ENCODE measurements around the gene SIN3A.
"Not testable (repeated sequence)": the region's sequence is repeated elsewhere in the genome, so short reads cannot be mapped to it uniquely, and the experiment has no call there.

SIN3A gene

DNA sequence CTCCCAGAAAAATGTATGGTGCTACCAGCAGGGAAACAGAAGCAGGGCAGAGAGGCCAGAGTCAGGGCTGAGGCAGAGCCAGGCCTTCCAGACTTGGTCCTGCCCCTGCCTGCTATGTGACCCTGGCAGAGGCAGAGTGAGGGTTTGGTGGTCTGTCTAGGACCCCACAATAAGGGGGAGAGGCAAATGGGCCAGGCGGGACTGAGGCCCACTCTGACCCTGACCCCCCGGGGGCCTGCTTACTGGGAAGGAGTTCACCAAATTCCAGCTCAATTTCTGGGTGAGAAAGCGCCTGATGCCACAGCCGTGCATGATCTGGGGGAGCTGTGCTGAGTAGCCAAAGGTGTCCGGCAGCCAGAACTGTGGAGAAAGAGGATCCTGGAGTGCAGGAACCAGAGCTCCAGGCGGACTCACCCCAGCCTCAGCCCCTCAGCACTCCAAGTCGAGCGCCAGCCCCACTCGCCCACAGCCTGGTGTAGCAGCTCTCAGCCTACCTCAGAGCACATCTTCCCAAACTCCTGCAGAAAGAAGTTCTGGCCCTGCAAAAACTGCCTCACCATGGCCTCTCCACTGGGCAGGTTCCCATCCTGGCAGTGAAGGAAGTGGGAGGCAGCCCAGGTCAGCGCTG is 90.0 kb downstream of the SIN3A start:
- in situ Hi-C loops (cut with MboI; ENCODE audit: low pct_unique_long_range_greater_than_20kb, low sequenced_read_pairs), result no loop called here
- DNase-seq, result no peak

DNA sequence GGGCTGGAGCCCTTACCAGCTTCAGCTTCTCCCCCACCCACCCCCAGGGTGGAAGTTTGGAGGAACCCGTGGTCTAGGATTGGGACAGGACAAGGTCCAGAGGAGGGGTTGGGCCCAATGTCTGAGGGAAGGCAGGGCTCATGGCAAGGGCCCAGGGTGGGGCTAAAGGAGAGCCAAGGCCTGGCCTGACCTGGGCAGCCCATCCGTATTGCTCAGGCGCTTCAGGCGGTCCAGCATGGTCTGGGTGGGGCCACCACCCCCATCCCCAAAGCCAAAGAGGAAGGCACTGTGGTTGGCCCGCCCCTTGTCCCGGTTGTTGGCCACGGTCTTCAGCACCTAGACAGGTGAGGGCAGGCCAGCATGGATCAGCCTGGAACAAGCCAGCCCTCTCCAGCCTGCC is 90.6 kb downstream of the SIN3A start:
- in situ Hi-C loops (cut with MboI; ENCODE audit: low pct_unique_long_range_greater_than_20kb, low sequenced_read_pairs), result no loop called here
- no peak for DNase-seq

DNA sequence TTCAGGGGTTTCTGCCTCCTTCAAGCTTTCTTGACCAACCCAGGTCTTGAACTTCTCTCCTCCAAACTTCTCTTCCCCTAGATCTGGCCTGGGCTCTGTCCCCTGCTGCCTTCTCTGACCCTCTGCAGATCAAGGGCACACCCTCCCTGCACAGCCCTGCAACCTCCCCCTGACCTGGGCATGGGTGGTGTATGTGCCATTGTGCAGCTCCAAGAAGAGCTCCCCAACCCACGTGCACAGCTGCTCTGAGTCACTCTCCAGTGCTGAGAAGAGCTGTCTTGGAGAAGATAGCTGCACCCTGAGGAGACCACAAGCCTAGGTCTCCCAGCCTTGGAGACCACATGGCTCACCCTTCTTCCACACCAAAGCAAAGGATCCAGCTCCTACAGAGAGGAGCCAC is 91.1 kb downstream of the SIN3A start:
- DNase-seq, result no peak
- in situ Hi-C loops (cut with MboI; ENCODE audit: low pct_unique_long_range_greater_than_20kb, low sequenced_read_pairs), result no loop called here

DNA sequence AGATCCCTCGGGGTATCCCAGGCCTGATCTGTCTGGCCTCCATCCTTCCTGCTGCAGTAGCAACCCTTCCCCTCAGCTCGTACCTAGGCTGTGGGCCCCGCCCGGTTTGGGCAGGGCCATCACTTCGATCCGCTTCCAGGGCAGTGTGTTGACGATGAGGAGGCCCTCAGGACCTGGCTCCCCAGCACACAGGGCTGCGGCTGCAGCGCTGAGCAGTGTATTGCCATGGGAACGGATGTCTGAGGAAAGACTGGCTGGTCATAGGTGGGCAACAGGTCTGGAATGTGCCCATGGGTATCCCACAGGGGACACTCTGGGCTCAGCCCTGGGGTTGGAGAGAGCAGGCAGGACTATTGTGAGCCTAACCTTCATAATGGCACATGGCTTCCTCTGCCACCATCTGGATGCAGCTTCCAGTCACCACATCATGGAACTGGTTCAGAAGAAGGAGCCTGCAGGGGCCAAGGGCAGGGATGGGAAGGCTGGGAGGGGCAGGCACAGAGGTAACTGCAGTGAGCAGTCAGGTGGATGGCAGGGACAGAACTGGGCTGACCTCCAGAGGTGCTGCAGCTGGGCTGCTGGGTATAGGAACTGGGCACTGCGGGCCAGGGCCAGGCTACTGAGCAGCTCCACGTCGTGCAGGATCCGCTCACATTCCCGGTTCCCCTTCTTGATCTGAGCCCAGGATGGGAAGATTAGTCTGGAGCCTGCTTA is 91.8 kb downstream of the SIN3A start:
- no peak for DNase-seq
- in situ Hi-C loops (cut with MboI; ENCODE audit: low pct_unique_long_range_greater_than_20kb, low sequenced_read_pairs), result no loop called here

DNA sequence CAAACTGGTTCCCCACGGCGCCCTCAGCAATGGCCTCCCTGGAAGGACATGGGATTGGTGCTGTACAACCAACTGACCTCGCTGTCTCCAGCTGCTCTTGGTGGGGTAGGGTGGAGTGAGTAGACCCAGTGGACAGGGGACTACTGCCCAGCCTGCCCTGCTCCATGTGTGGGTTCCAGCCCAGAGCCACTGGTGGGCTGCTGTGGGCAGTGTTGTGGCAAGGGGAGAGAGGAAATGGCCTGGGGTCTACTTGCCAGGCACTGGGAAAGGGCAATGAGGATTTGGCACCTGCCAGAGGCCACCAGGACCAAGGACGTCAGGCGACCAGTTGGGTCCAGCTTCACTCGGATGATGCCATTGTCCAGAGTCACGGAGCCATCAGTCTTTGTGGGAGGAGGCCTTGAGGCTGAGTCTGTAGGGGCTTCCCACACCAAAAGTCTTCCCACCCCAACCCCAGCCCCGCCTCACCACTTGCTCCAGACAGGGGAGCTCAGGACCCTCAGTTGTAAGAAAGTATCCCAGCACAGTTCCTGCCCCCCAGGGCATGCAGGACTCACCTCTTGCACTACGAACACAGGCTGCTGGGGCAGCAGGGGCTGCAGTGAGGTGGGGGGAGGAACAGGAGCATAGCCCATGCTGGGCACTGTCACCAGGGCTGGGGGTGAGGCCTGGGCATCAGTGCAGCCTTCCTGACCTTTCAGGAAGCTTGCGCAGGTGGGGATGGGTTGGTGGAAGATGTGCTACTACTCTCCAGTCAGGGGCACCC is 92.5 kb downstream of the SIN3A start:
- in situ Hi-C loops (cut with MboI; ENCODE audit: low pct_unique_long_range_greater_than_20kb, low sequenced_read_pairs), result no loop called here
- no peak for DNase-seq

DNA sequence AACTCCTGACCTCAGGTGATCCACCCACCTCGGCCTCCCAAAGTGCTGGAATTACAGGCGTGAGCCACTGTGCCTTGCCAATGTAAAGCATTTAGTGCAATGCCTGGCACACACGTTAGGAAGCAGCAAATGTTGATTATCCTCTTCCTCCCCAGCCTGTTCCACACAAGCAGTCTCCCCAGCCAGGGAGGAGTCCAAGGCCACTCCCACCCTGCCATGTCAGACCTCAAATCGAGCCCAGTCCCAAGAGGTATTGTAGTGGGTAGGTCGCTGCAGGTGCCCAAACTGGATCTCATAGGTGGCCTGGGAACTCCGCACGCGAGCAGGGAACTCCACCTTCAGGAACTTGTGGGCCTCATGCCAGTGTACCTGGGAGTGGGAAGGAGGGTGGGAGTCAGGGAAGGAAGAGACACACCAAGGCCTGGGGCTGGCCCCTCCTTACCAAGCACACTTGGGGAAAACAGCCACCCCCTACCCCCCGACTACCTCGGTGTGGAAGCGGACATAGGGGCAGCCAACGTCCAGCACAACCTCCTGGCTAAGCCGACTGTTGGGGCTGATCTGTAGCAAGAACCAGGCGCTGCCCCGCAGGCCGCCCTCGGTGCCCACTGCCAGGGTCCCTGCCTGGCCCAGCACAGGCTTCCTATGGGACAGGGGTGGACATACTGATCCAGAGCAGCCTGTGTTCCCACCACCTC is 93.4 kb downstream of the SIN3A start:
- in situ Hi-C loops (cut with MboI; ENCODE audit: low pct_unique_long_range_greater_than_20kb, low sequenced_read_pairs), result no loop called here
- no peak for DNase-seq

DNA sequence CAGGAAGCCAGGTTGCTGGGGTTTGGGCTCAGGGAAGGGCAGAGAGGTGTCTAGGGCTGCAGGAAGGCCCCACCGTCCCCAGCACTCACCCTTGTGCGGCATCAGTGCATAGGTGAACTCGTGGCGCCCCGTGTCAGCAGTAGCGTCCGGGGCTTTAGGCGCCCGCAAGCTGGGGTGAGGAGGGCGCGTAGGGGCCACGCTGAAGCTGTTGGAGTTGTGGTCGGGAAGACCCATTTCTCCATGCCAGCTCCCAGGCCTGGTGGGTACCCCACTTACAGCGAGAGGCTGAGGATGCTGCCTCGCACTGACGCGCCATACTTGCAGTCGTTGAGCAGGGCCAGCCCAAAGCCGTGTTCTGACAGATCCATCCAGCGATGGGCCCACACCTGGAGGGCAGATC is 95.0 kb downstream of the SIN3A start:
- in situ Hi-C loops (cut with MboI; ENCODE audit: low pct_unique_long_range_greater_than_20kb, low sequenced_read_pairs), result no loop called here
- no peak for DNase-seq

DNA sequence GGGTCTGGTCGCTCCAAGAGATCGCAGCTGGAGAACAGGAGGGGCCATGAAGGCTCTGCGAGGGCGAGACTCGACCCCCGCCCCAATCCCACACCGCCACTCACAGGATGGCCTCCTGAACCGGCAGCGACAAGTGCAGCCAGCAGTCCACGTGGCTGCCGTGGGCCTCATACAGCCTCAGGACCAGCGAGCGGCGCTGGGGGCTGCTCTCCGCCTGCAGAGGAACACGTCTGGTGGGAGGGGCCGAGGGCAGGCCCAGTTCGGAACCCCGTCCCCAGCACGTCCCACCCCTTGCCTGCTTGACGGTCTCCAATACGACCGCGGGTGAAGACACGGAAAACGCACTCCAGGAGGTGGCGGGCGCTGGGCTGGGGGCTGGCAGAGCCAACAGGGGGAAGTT is 95.5 kb downstream of the SIN3A start:
- no peak for DNase-seq
- in situ Hi-C loops (cut with MboI; ENCODE audit: low pct_unique_long_range_greater_than_20kb, low sequenced_read_pairs), result no loop called here

DNA sequence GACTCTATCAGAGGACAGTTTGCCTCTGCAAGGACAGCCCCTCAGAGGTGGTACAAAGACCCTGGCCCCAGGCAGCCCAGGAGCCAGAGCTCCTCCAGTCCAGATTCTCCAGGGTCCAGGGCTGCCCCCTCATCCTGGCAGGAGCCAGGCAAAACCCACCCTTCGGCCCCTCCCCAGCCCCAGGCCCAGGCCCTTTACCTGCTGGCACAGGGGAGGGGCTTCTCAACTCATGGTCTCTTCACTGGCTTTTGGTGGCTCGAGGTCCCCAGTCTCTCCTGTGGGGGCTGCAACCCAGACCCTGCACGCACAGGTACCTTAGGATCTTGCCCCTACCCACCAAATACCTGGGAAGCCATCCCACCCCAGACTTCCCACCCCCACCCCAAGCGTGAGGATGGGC is 96.1 kb downstream of the SIN3A start:
- DNase-seq, result no peak
- in situ Hi-C loops (cut with MboI; ENCODE audit: low pct_unique_long_range_greater_than_20kb, low sequenced_read_pairs), result no loop called here

DNA sequence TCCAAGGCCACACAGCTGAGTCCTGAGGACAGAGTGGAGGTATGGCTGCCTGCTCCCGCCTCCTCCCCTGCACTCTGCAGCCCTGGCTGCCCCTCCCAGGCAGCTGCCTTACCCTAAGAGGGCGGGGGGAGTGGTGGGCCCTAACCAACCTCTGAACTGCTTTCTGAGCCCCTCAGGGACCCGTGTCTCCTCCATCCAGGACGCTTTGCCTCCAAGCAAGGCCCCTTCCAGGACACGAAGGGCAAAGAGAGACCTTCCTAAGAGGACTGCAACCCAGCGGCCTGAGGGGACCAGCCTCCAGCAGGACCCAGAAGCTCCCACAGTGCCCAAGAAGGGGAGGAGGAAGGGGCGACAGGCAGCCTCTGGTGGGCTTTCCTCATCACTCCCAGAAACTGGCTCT is 97.0 kb downstream of the SIN3A start:
- no peak for DNase-seq
- in situ Hi-C loops (cut with MboI; ENCODE audit: low pct_unique_long_range_greater_than_20kb, low sequenced_read_pairs), result no loop called here

DNA sequence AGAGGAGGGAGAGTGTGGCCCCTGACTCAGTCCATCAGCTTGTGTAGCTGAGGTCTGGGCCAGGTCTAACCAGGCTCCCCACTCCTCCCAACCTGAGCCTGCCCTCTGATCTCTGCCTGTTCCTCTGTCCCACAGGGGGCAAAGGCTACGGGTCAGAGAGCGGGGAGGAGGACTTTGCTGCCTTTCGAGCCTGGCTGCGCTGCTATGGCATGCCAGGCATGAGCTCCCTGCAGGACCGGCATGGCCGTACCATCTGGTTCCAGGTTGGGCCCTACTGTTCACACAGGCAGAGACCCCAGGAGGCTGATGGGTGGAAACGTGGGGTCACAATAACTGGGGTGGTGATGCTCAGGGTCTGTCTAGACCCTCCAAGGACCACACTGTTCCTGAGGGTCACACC is 97.9 kb downstream of the SIN3A start:
- in situ Hi-C loops (cut with MboI; ENCODE audit: low pct_unique_long_range_greater_than_20kb, low sequenced_read_pairs), result no loop called here

DNA sequence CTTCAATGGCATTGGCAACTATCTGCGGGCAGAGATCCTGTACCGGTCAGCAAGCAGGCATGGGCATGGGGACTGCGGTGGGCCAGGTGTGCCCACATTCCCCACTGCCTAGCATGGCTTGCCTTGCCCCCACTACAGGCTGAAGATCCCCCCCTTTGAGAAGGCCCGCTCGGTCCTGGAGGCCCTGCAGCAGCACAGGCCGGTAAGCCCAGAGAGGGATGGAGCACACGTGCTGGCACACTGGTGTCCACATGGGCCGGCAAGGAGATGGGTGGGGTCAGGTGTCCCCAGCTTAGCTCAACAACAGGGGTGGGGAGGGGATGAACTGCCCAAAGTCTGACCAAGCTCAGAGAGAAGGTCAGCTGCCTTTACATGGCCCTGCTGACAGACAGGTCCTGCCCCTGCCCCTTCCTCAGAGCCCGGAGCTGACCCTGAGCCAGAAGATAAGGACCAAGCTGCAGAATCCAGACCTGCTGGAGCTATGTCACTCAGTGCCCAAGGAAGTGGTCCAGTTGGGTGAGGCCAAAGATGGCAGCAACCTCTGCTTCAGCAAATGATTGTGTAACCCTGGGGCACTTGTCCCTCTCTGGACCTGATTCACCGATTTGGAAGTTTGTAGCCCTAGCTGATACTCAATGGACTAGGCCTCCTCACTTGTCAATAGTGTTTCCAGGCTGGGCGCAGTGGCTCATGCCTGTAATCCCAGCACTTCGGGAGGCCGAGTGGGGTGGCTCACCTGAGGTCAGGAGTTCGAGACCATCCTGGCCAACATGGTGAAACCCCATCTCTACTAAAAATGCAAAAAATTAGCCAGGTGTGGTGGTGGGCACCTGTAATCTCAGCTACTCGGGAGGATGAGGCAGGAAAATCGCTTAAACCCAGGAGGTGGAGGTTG is 99.1 kb downstream of the SIN3A start:
- no peak for DNase-seq
- in situ Hi-C loops (cut with MboI; ENCODE audit: low pct_unique_long_range_greater_than_20kb, low sequenced_read_pairs), result no loop called here

More for the DNA sequence above, 97.9 kb downstream of the SIN3A start:
- DNase-seq, result no peak

DNA sequence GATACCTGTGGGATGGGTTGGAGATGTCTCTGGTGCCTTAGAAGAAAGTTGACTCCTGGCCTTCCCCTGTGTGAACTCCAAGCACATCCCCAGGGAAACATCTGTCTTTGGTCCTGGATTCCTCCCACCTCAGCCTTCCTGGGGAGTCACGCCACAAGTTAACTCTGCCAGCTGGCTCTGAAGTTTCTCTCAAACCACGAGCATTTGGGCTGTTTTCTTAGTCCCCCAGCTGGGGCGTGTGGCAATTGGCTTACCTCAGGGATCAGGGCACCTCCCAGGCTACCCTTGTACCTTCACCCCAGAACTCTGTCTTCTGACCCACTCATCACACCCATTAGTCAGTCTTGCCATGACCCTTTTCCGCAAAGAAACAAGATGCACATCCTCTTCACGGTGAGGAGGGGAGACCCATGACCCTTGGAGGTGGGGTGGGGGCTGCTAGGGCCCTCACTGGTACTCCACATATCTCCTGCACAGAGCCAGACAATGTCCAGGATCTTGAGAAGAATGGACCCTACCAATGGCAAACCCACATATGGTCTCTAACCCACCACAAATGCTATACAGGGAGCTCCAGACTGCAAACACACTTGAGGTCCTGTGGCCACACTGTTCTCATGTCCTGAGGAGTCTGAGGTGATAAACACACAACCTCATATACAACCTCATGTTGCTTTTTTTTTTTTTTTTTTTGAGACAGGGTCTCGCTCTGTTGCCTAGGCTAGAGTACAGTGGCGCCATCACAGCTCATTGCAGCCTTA is 100.7 kb downstream of the SIN3A start:
- peak; percentile 56 for DNase-seq
- in situ Hi-C loops (cut with MboI; ENCODE audit: low pct_unique_long_range_greater_than_20kb, low sequenced_read_pairs), result no loop called here

DNA sequence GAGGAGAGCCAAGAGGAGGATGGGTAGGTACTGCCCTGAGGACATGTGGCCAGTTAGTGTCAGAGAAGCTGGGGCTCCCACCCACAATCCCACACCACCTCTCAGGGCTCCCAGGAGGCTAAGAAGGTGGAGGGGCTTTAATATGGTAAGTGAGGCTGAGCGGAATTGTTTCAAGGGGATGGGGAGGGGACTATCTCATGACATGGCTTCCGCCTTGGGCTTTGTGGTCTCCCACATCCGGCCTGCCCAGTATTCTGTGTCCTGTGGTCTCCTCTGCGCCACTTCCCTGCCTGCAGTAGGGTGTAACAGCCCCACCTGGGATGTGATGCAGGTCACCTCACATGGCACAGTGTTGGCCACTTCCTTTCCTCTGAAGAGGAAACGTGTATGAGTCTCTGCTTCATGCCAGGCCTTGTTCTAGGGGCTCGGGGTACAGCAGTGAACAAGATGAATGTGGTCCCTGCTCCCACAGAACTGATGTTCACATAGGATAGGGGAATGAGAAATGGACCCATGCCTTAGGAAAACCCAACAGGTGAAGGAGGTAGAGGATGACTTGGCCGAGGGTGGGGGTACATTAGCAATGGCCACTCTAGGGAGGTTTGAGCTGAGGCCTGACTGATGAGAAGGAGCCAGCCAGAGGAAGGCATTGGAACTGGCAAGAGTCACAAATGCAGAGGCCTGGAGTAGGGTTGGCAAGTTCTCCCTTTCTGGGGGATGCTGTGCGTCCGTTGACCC is 101.5 kb downstream of the SIN3A start:
- in situ Hi-C loops (cut with MboI; ENCODE audit: low pct_unique_long_range_greater_than_20kb, low sequenced_read_pairs), result no loop called here
- peak; percentile 99 for DNase-seq

DNA sequence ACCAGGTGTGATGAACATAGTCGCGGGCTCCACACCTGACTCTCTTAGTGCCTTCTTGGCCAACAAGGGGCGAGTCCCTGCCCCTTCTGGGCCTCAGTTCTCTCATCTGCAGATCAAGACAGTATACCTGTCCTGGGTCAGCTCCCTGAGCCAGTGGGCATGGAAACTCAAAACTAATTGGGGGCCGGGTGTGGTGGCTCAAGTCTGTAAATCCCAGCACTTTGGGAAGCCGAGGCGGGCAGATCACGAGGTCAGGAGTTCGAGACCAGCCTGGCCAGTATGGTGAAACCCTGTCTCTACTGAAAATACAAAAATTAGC is 102.2 kb downstream of the SIN3A start:
- DNase-seq; in situ Hi-C loops (cut with MboI; ENCODE audit: low pct_unique_long_range_greater_than_20kb, low sequenced_read_pairs): not testable (repeated sequence)

DNA sequence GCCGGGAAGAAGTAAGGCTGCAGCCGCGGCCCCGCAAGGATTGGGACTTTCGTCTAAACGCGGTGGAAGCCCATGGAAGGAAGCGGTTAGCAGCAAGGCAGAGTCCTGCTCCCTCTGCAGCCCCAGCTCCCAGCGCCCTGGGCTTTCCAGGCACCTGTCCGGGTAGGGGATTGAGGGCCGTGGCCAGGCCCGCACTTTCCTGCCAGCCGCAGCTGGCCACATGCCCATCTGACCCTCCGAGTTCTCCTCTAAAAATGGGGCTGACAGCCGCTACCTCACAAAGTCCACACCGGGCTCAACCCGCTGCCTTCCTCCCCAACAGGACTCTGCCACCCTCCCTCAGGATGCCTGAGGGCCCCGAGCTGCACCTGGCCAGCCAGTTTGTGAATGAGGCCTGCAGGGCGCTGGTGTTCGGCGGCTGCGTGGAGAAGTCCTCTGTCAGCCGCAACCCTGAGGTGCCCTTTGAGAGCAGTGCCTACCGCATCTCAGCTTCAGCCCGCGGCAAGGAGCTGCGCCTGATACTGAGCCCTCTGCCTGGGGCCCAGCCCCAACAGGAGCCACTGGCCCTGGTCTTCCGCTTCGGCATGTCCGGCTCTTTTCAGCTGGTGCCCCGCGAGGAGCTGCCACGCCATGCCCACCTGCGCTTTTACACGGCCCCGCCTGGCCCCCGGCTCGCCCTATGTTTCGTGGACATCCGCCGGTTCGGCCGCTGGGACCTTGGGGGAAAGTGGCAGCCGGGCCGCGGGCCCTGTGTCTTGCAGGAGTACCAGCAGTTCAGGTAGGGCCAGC is 102.7 kb downstream of the SIN3A start:
- no peak for DNase-seq

DNA sequence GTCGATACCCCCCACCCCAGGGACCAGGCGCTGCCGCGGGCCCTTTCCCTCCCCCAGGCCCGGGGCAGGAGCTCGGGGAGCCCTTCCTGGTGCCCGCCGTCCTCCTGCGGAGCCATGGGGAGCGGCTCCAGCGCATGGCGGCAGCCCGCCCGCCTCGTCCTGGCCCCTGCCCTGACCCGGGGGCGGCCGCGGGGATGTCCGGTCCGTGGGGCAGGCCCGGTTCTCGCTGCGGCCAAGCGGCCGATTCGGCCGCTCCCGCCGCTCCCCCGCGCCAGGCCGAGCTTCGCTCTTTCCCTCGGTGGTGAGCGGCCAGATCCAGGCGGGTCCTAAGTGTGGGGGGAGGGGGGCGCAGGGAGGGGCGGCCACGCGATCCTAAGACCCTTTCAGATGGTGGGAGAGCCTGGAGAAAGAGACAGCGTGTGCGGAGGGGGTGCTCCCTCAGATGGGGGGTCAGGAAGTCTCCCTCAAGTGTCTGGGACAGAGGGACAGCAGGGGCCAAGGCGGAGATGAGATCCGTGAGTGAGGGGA is 103.4 kb downstream of the SIN3A start:
- DNase-seq, result no peak
- in situ Hi-C loops (cut with MboI; ENCODE audit: low pct_unique_long_range_greater_than_20kb, low sequenced_read_pairs), result no loop called here

More for the DNA sequence above, 102.7 kb downstream of the SIN3A start:
- in situ Hi-C loops (cut with MboI; ENCODE audit: low pct_unique_long_range_greater_than_20kb, low sequenced_read_pairs), result no loop called here

Measured in KBM-7 (cell line).